KMS-11 (cell line): ENCODE data around the gene KRT8.

Experiments
- H2AFZ ChIP-seq: fragments of 200-600 bp; sonication (generic); 2 replicates; pipeline ENCODE4 v1.6.1; 2016; ENCODE audit warnings: antibody characterized with exemption, mixed run types, low read depth
- H3K27ac ChIP-seq: fragments of 200-600 bp; sonication (generic); 2 replicates; pipeline ENCODE4 v1.6.1; 2016; ENCODE audit warnings: mild to moderate bottlenecking, mixed run types
- H3K27me3 ChIP-seq: fragments of 200-600 bp; sonication (generic); 2 replicates; pipeline ENCODE4 v1.6.1; 2017; ENCODE audit warnings: mild to moderate bottlenecking, low read depth, mixed run types, moderate library complexity; ENCODE audit not compliant: insufficient read depth
- H3K36me3 ChIP-seq: fragments of 200-600 bp; sonication (generic); 2 replicates; pipeline ENCODE4 v1.6.1; 2017; ENCODE audit warnings: mild to moderate bottlenecking, mixed run types; ENCODE audit not compliant: insufficient read depth
- H3K4me1 ChIP-seq: fragments of 200-600 bp; sonication (generic); 2 replicates; pipeline ENCODE4 v1.6.1; 2016; ENCODE audit warnings: mild to moderate bottlenecking, low read depth, mixed run types; ENCODE audit not compliant: poor library complexity, severe bottlenecking
- H3K4me2 ChIP-seq: fragments of 200-600 bp; sonication (generic); 2 replicates; pipeline ENCODE4 v1.7.0; 2016; ENCODE audit warnings: mild to moderate bottlenecking, mixed run types
- H3K4me3 ChIP-seq: fragments of 200-600 bp; sonication (generic); IDR thresholded peaks from 2 replicates; pipeline ENCODE4 v1.6.1; 2017; ENCODE audit warnings: low read depth, low read length, mixed read lengths; ENCODE audit not compliant: insufficient read depth
- H3K79me2 ChIP-seq: fragments of 200-600 bp; sonication (generic); 2 replicates; pipeline ENCODE4 v1.6.1; 2016; ENCODE audit warnings: low read depth, mixed run types; ENCODE audit not compliant: insufficient read depth
- H3K9ac ChIP-seq: fragments of 200-600 bp; sonication (generic); 2 replicates; pipeline ENCODE4 v1.6.1; 2016; ENCODE audit warnings: mild to moderate bottlenecking, mixed run types
- H4K20me1 ChIP-seq: fragments of 200-600 bp; sonication (generic); 2 replicates; pipeline ENCODE4 v1.6.1; 2016; ENCODE audit warnings: mild to moderate bottlenecking, mixed run types; ENCODE audit not compliant: insufficient read depth
- CTCF ChIP-seq: fragments of 200-600 bp; sonication (generic); conservative IDR thresholded peaks from 2 replicates; pipeline ENCODE4 v1.6.1; 2017; ENCODE audit warnings: low read depth, mild to moderate bottlenecking, antibody characterized with exemption, low read length, moderate library complexity, mixed read lengths

The KRT8 gene

GRCh38 chr12:52944683-52945388, 40.0 kb upstream of the KRT8 start:
- Histone ChIP-seq H3K27me3 (no peaks in the 10 kb centered on the region), H3K4me2 (no peak overlapping the region), H3K4me3 (no peak overlapping the region), H3K27ac (no peak overlapping the region), H3K4me1 (no peaks in the 10 kb centered on the region), H2AFZ (no peak overlapping the region), H3K36me3 (no peaks in the 10 kb centered on the region), H4K20me1 (no peaks in the 10 kb centered on the region), H3K9ac (no peak overlapping the region), H3K79me2 (no peaks in the 10 kb centered on the region)
- no peak for TF ChIP-seq CTCF

GRCh38 chr12:52942901-52943181, 38.0 kb upstream of the KRT8 start:
- Histone ChIP-seq H3K9ac (no peak overlapping the region), H3K4me2 (no peak overlapping the region), H3K36me3 (no peaks in the 10 kb centered on the region), H3K27ac (no peak overlapping the region), H3K4me3 (no peak overlapping the region), H2AFZ (no peak overlapping the region), H3K4me1 (no peaks in the 10 kb centered on the region), H3K27me3 (no peaks in the 10 kb centered on the region), H3K79me2 (no peaks in the 10 kb centered on the region), H4K20me1 (no peaks in the 10 kb centered on the region)
- no peak for TF ChIP-seq CTCF

GRCh38 chr12:52942066-52942900, 37.4 kb upstream of the KRT8 start:
- no peak overlapping the region for H2AFZ ChIP-seq
- TF ChIP-seq CTCF: no peak
- H3K27me3 ChIP-seq: no peaks in the 10 kb centered on the region
- H3K4me3 ChIP-seq: no peak overlapping the region
- H3K27ac ChIP-seq: no peak overlapping the region
- H3K4me2 ChIP-seq: no peak overlapping the region
- no peaks in the 10 kb centered on the region for H3K79me2 ChIP-seq
- no peaks in the 10 kb centered on the region for H3K36me3 ChIP-seq
- H3K4me1 ChIP-seq: no peaks in the 10 kb centered on the region
- H4K20me1 ChIP-seq: no peaks in the 10 kb centered on the region
- no peak overlapping the region for H3K9ac ChIP-seq

- TF ChIP-seq CTCF: no peak
- H3K4me3 ChIP-seq: no peak overlapping the region
- no peaks in the 10 kb centered on the region for H3K27me3 ChIP-seq
- H3K4me1 ChIP-seq: no peaks in the 10 kb centered on the region
- no peak overlapping the region for H3K4me2 ChIP-seq
- H3K27ac ChIP-seq: no peak overlapping the region
- no peaks in the 10 kb centered on the region for H4K20me1 ChIP-seq
- no peaks in the 10 kb centered on the region for H3K79me2 ChIP-seq
- no peaks in the 10 kb centered on the region for H3K36me3 ChIP-seq
- no peak overlapping the region for H2AFZ ChIP-seq
- H3K9ac ChIP-seq: no peak overlapping the region
Observed at GRCh38 chr12:52929538-52929937, 24.7 kb upstream of the KRT8 start.
